Osteocyte (in vitro differentiated cells): Measurements from ENCODE around the gene PIBF1. TPM values are rescaled to one million over a fixed set of nuclear protein-coding genes. Genes with fewer than 3 reads are reported as not detected.

Source experiments
- DNase-seq: peaks from one replicate; pipeline ENCODE4 v3.0.0; 2021; ENCODE audit warnings: mixed read lengths; ENCODE audit not compliant: unreplicated experiment; ENCODE audit errors: extremely low spot score
- H3K27ac Mint-ChIP-seq: one replicate; pipeline ENCODE4 v1.8.0; 2021; ENCODE audit warnings: mild to moderate bottlenecking, mixed read lengths; ENCODE audit not compliant: unreplicated experiment
- H3K27me3 Mint-ChIP-seq: one replicate; pipeline ENCODE4 v1.8.0; 2021; ENCODE audit warnings: mixed read lengths; ENCODE audit not compliant: unreplicated experiment
- H3K36me3 Mint-ChIP-seq: one replicate; pipeline ENCODE4 v1.8.0; 2021; ENCODE audit warnings: mixed read lengths; ENCODE audit not compliant: unreplicated experiment
- H3K4me1 Mint-ChIP-seq: one replicate; pipeline ENCODE4 v1.8.0; 2021; ENCODE audit warnings: mixed read lengths; ENCODE audit not compliant: unreplicated experiment
- H3K4me3 Mint-ChIP-seq: one replicate; pipeline ENCODE4 v1.8.0; 2021; ENCODE audit warnings: mild to moderate bottlenecking, moderate library complexity, mixed read lengths; ENCODE audit not compliant: unreplicated experiment
- H3K9me3 Mint-ChIP-seq: one replicate; pipeline ENCODE4 v1.8.0; 2021; ENCODE audit warnings: mixed read lengths; ENCODE audit not compliant: unreplicated experiment
- total RNA-seq: library from RNA; stranded (reverse); gene quantifications from 2 replicates; pipeline ENCODE4 v1.2.1, GENCODE V29; 2021
- TF ChIP-seq, protein P1 (sequence below): fragments of 200-600 bp; sonication (generic); IDR thresholded peaks from 2 replicates; pipeline ENCODE4 v1.5.0; 2021; ENCODE audit warnings: antibody characterized with exemption, mild to moderate bottlenecking, moderate library complexity

PIBF1 gene
- total RNA-seq, 1 donor from 2014 or later = 22.6 TPM

DNA sequence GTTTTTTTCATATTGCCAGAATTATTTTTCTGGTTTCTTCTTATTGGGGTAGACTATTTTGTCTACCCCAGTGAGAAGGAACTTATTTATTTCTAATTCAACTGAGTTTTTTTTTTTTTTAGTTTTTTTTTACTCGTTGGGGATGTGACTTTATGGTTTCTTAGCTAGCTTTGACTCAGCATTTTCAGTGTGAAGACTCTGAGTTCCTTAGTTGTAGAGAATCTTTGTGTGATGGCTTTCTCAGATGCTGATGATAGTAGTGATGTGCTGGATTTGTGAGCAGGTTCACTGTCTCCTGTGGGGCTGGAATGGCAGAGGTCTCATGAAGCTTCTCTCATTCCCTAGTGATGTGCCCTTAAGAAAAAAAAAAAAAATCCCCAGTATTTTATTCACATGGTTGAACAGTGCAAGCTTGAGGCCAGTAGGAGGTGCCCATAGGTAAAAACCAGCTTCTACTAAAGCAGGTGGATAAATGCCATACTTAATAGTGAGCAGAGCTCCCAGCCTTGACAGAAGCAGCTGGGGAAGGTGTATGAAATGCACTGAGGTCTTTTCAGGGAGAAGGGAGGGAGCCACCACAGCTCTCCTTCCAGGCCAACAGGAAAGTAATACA, 170.7 kb downstream of the PIBF1 start:
- peaks cover 12% of the 10 kb centered on the region for H3K9me3 Mint-ChIP-seq
- H3K4me1 Mint-ChIP-seq = no peaks in the 10 kb centered on the region

DNA sequence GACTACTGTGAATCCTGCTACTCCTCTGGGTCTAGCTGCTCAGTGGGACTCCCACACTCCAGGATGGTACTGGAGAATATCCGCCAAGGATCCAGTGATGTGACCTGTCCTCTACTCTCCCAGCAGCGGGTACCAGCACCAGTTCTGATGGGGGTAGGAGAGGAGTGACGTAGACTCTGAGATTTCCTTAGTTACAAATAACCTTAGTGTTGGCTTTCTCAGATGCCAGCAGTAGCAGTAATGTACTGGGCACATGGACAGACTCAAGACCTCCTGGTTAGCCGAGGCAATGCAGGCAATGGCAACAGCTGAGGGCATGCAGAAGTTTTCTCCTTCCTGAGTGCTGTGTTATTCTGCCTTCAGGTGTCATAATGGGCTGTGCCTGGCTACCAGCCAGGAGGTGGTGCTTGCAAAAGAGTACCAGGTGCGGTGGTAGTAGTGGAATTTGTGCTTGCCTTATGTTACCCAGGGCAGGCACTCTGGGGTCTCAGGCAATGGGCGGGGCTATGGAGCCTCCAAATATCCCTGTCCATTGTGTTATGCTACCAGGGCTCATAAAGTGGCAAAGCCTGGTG, 171.5 kb downstream of the PIBF1 start:
- Mint-ChIP-seq H3K9me3 (peaks cover 12% of the 10 kb centered on the region), H3K36me3 (peaks cover 17% of the 10 kb centered on the region), H3K27me3 (no peaks in the 10 kb centered on the region), H3K27ac (no peak overlapping the region), H3K4me1 (no peaks in the 10 kb centered on the region), H3K4me3 (no peak overlapping the region)
- TF ChIP-seq, protein P1, sequence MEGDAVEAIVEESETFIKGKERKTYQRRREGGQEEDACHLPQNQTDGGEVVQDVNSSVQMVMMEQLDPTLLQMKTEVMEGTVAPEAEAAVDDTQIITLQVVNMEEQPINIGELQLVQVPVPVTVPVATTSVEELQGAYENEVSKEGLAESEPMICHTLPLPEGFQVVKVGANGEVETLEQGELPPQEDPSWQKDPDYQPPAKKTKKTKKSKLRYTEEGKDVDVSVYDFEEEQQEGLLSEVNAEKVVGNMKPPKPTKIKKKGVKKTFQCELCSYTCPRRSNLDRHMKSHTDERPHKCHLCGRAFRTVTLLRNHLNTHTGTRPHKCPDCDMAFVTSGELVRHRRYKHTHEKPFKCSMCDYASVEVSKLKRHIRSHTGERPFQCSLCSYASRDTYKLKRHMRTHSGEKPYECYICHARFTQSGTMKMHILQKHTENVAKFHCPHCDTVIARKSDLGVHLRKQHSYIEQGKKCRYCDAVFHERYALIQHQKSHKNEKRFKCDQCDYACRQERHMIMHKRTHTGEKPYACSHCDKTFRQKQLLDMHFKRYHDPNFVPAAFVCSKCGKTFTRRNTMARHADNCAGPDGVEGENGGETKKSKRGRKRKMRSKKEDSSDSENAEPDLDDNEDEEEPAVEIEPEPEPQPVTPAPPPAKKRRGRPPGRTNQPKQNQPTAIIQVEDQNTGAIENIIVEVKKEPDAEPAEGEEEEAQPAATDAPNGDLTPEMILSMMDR = no peak
- no peak for DNase-seq

More for the DNA sequence above, 170.7 kb downstream of the PIBF1 start:
- Mint-ChIP-seq H3K27ac (no peak overlapping the region), H3K4me3 (no peak overlapping the region), H3K27me3 (no peaks in the 10 kb centered on the region), H3K36me3 (peaks cover 21% of the 10 kb centered on the region)
- no peak for DNase-seq
- TF ChIP-seq, protein P1 = no peak

DNA sequence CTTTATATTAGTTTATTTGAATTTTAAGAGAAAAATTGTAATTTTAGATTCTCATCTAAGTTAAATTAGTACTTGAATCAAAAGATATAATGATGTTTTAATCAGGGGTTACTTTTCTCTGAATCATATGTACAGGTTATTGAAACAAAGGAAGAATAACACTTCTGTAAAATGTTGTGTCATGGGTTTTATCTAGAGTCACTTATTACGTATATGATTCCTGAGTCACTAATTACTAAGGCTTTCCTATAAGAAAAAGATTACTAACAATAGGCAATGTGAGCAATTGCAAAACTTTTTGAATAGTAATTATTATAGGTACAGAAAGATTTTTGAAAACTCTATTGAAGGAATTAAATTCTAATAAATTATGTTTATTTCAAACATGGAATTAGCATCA, 177.7 kb downstream of the PIBF1 start:
- TF ChIP-seq, protein P1 = no peak
- no peak for DNase-seq
- no peak overlapping the region for H3K27ac Mint-ChIP-seq

DNA sequence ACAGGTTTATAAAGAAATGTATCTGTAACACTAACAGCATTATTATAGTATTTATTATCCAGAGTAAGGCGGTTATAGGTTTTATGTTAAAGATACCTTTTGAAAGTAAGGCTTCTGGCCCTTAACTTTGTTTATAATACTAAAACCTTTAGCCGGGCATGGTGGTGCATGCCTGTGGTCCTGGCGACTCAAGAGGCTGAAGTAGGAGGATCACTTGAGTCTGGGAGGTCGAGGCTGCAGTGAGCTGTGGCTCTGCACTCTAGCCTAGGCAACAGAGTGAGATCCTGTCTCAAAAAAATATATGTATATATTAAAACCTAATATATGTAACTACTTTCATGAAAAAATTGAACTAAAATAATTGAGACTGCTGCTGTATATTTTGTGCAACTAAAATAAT, 178.2 kb downstream of the PIBF1 start:
- TF ChIP-seq, protein P1 = no peak
- Mint-ChIP-seq H3K27ac (no peak overlapping the region), H3K27me3 (no peaks in the 10 kb centered on the region), H3K36me3 (peaks cover 12% of the 10 kb centered on the region), H3K4me1 (peaks cover 3% of the 10 kb centered on the region), H3K9me3 (peaks cover 12% of the 10 kb centered on the region), H3K4me3 (no peak overlapping the region)
- no peak for DNase-seq

More for the DNA sequence above, 177.7 kb downstream of the PIBF1 start:
- Mint-ChIP-seq H3K4me3 (no peak overlapping the region), H3K4me1 (peaks cover 3% of the 10 kb centered on the region), H3K27me3 (no peaks in the 10 kb centered on the region), H3K36me3 (peaks cover 12% of the 10 kb centered on the region), H3K9me3 (peaks cover 12% of the 10 kb centered on the region)

DNA sequence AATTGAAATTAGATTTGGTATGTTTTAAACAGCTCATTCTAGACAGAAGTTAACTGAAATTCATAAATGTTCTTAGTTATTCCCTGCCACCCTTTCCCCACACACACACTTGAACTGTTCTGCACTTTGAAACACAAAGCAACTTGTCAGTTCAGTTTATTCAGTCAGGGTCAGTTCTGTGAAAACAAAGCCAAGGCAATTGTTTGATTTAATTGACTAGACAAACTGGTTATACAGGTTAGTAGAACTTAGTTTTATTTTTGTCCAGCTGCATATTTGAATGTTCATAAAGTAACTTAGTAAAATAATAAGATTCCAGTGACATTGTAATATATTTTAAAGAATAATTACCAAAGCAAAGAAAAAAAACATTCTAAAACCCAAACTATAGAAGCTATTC, 178.6 kb downstream of the PIBF1 start:
- TF ChIP-seq, protein P1 = no peak
- Mint-ChIP-seq H3K4me3 (no peak overlapping the region), H3K27ac (no peak overlapping the region), H3K9me3 (peaks cover 12% of the 10 kb centered on the region), H3K36me3 (peaks cover 14% of the 10 kb centered on the region), H3K4me1 (peaks cover 3% of the 10 kb centered on the region), H3K27me3 (no peaks in the 10 kb centered on the region)
- DNase-seq = no peak
